GM19238 (cell line): Measurements from ENCODE around the gene PFDN2.
A peak's percentile ranks its signal among the peaks of the same experiment; 100 is the strongest.
"Not testable (repeated sequence)": the region's sequence is repeated elsewhere in the genome, so short reads cannot be mapped to it uniquely, and the experiment has no call there.

ENCODE experiments used
- DNase-seq: peaks from one replicate; pipeline ENCODE4 v3.0.0; 2011; ENCODE audit warnings: low spot score; ENCODE audit not compliant: insufficient read length

PFDN2 gene

GRCh38 chr1:161082483-161082882 is 35.4 kb downstream of the PFDN2 start:
- DNase-seq: no peak

- no peak for DNase-seq
Measured at GRCh38 chr1:161081519-161081918, 36.3 kb downstream of the PFDN2 start.

GRCh38 chr1:161080441-161081405 is 37.1 kb downstream of the PFDN2 start:
- DNase-seq: no peak

- DNase-seq: no peak
Measured at GRCh38 chr1:161079436-161080110, 38.3 kb downstream of the PFDN2 start.

GRCh38 chr1:161077426-161077825 is 40.4 kb downstream of the PFDN2 start:
- no peak for DNase-seq

- DNase-seq: no peak
Measured at GRCh38 chr1:161076410-161076809, 41.4 kb downstream of the PFDN2 start.

GRCh38 chr1:161074676-161075368 is 43.0 kb downstream of the PFDN2 start:
- no peak for DNase-seq

GRCh38 chr1:161073474-161074121 is 44.2 kb downstream of the PFDN2 start:
- no peak for DNase-seq

GRCh38 chr1:161072751-161073449 is 44.9 kb downstream of the PFDN2 start:
- DNase-seq: no peak

GRCh38 chr1:161071886-161072371 is 45.9 kb downstream of the PFDN2 start:
- DNase-seq: peak; percentile 69

GRCh38 chr1:161070761-161071160 is 47.1 kb downstream of the PFDN2 start:
- no peak for DNase-seq

- peak; percentile 94 for DNase-seq
Measured at GRCh38 chr1:161069731-161070270, 48.0 kb downstream of the PFDN2 start, which contains the start of gene ARHGAP30. Gene ARHGAP30, minus strand, starts transcription at chr1:161069891. Its CDS starts 267 bp downstream, at chr1:161069624.

GRCh38 chr1:161069241-161069640 is 48.6 kb downstream of the PFDN2 start:
- no peak for DNase-seq

GRCh38 chr1:161068306-161069234 is 49.3 kb downstream of the PFDN2 start:
- DNase-seq: peak; percentile 83

GRCh38 chr1:161066694-161067093 is 51.1 kb downstream of the PFDN2 start:
- DNase-seq: no peak

GRCh38 chr1:161065681-161066080 is 52.2 kb downstream of the PFDN2 start:
- DNase-seq: not testable (repeated sequence)

- not testable (repeated sequence) for DNase-seq
Measured at GRCh38 chr1:161063936-161064335, 53.9 kb downstream of the PFDN2 start.

- DNase-seq: no peak
Measured at GRCh38 chr1:161061419-161061818, 56.4 kb downstream of the PFDN2 start.

GRCh38 chr1:161059293-161059692 is 58.5 kb downstream of the PFDN2 start:
- no peak for DNase-seq
